ENCODE results near the gene ATP6V0A1. TPM values are rescaled to one million over a fixed set of nuclear protein-coding genes. Genes with fewer than 3 reads are reported as not detected.
A peak's percentile ranks its signal among the peaks of the same experiment; 100 is the strongest.

Gene ATP6V0A1
- total RNA-seq, 2 donors from 2014 or later: 63.2 to 95.6 TPM

DNA sequence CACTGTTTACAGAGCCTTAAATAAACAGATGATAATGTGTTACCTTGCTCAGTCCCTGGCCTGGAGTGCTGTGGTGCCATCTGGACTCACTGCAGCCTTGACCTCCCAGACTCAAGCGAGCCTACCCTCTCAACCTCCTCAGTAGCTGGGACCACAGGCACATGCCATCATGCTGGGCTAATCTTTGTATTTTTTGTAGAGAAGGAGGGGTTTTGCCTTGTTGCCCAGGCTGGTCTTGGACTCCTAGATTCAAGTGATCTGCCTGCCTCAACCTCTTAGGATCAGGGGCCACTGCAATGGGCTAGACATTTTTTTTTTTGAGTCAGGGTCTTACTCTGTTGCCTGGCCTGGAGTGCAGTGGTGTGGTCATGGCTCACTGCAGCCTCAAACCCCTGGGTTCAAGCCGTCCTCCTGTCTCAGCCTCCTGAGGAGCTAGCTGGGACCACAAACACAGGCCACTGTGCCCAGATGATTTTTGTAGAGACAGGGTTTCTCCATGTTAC is 72.3 kb downstream of the ATP6V0A1 start:
- no peak for DNase-seq (ENCODE audit: low spot score)
- H3K9me3 ChIP-seq: no peaks in the 10 kb centered on the region
- peak overlapping the region; percentile 68 to 82 for H3K27ac ChIP-seq
- H3K4me3 ChIP-seq: no peak overlapping the region
- TF ChIP-seq, protein P1, sequence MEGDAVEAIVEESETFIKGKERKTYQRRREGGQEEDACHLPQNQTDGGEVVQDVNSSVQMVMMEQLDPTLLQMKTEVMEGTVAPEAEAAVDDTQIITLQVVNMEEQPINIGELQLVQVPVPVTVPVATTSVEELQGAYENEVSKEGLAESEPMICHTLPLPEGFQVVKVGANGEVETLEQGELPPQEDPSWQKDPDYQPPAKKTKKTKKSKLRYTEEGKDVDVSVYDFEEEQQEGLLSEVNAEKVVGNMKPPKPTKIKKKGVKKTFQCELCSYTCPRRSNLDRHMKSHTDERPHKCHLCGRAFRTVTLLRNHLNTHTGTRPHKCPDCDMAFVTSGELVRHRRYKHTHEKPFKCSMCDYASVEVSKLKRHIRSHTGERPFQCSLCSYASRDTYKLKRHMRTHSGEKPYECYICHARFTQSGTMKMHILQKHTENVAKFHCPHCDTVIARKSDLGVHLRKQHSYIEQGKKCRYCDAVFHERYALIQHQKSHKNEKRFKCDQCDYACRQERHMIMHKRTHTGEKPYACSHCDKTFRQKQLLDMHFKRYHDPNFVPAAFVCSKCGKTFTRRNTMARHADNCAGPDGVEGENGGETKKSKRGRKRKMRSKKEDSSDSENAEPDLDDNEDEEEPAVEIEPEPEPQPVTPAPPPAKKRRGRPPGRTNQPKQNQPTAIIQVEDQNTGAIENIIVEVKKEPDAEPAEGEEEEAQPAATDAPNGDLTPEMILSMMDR (IDR thresholded peaks at IDR 0.05): no peak
- H3K27me3 ChIP-seq (replicated peaks; ENCODE audit: insufficient read depth): no peaks in the 10 kb centered on the region
- peaks cover 9 to 46% of the 10 kb centered on the region in 2 donors for H3K4me1 ChIP-seq (ENCODE audit: control insufficient read depth in 1 of 2, low read depth in 2 of 2)
- no peak for ATAC-seq (ENCODE audit: insufficient number of reproducible peaks, low FRiP score, low read depth)
- H3K36me3 ChIP-seq: no peaks in the 10 kb centered on the region

DNA sequence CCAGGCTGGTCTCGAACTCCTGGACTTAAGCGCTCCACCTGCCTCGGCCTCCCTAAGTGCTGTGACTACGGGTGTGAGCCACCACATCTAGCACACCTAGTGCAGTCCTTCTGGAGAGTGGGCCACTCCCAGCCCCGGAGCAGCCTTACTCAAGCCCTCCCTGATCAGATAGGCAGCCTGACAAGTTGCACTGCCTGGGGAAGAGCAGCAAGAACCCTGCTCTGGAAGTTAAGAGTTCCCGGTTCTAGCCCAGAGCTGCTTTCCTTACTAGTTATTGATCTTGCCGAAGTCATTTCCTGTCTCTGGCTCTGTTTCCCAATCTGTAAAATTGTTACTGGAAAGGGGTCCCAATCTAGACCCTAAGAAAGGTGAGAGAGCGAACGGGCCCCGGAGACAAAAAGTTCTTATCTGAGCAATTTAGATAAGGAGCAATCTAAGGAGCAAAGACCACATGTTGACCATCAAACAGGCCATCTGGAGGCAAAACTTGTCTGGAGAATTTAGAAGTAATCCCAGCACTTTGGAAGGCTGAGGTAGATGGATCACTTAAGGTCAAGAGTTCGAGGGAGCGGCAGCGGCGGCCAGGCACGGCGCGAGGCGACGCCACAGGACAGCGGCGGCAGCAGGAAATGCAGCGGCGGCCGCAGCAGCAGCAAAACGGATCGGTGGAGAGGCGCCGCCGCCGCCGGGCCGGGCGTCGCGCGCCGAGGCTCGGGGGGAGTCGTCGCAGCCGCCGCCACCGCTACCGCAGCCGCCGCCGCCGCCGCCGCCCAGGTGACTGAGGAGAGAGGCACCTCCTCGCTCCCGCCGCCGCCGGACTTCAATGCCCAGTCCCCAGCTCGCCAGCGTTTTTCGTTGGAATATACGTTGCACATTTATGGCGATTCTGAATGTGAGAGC is 73.0 kb downstream of the ATP6V0A1 start:
- Histone ChIP-seq H3K9me3 (no peaks in the 10 kb centered on the region), H3K27ac (peak overlapping the region; percentile 68 to 82), H3K4me3 (peak overlapping the region; percentile 74), H3K4me1 (ENCODE audit: control insufficient read depth in 1 of 2, low read depth in 2 of 2) (peaks cover 9 to 40% of the 10 kb centered on the region in 2 donors), H3K27me3 (replicated peaks; ENCODE audit: insufficient read depth) (no peaks in the 10 kb centered on the region), H3K36me3 (no peaks in the 10 kb centered on the region)
- TF ChIP-seq, protein P1 (IDR thresholded peaks at IDR 0.05): peak; percentile 58
- no peak for DNase-seq (ENCODE audit: low spot score)
- no peak for ATAC-seq (ENCODE audit: insufficient number of reproducible peaks, low FRiP score, low read depth)

DNA sequence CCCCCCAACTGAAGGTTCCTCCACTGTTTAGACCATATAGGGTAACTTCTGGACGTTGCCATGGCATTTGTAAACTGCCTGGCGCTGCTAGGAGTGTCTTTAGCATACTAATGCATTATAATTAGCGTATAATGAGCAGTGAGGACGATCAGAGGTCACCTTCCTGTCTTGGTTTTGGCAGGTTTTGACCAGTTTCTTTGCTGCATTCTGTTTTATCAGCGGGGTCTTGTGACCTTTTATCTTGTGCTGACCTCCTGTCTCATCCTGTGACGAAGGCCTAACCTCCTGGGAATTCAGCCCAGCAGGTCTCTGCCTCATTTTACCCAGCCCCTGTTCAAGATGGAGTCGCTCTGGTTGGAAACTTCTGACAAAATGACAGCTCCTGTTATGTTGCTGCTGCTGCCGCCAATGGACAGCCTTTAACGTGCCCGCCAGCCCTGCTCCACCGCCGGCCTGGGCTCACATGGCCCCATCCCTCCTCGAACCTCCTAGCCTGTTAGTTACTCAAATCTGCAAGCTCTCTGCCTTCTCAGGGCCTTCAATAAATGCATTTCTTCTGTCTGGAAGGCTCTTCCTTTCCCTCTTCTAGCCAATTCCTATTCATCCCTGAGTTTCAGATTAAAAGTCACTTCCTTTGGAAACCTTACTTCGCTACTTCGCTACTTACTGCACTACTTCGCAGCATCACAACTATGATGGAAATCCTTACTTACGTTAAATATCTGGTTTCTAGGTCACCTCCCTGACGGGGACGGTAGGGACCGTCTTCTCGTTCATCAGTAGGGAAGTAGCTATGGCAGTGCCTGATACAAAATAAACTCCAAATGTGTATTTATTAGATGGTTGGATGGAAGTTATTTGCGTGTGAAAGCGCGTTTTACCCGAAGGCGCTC is 76.7 kb downstream of the ATP6V0A1 start:
- TF ChIP-seq, protein P1 (IDR thresholded peaks at IDR 0.05): no peak
- Histone ChIP-seq H3K9me3 (no peaks in the 10 kb centered on the region), H3K27me3 (replicated peaks; ENCODE audit: insufficient read depth) (no peaks in the 10 kb centered on the region), H3K27ac (peak overlapping the region; percentile 82 to 92), H3K36me3 (peaks cover 18% of the 10 kb centered on the region), H3K4me3 (peak overlapping the region; percentile 83), H3K4me1 (ENCODE audit: control insufficient read depth in 1 of 2, low read depth in 2 of 2) (peaks cover 12 to 34% of the 10 kb centered on the region in 2 donors)
- ATAC-seq (ENCODE audit: insufficient number of reproducible peaks, low FRiP score, low read depth) (peak; percentile 16), DNase-seq (ENCODE audit: low spot score) (no peak)

DNA sequence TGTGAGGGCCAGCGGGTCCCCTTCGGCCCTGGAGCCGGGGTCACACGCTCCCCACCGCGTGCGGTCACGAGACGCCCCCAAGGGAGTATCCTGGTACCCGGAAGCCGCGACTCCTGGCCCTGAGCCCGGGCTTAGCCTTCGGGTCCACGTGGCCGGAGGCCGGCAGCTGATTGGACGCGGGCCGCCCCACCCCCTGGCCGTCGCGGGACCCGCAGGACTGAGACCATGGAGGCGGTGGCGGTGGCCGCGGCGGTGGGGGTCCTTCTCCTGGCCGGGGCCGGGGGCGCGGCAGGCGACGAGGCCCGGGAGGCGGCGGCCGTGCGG is 77.3 kb downstream of the ATP6V0A1 start, which contains the start of gene NAGLU:
TSS of gene NAGLU (plus strand) at position 194 of the 324 bp plus-strand sequence. CDS start at position 226, 32 bp downstream.
- TF ChIP-seq, protein P1 (IDR thresholded peaks at IDR 0.05): no peak
- Histone ChIP-seq H3K4me1 (ENCODE audit: control insufficient read depth in 1 of 2, low read depth in 2 of 2) (peaks cover 11 to 28% of the 10 kb centered on the region in 2 donors), H3K9me3 (no peaks in the 10 kb centered on the region), H3K27ac (peak within 1 kb of the TSS; percentile 82 to 92), H3K4me3 (peak within 1 kb of the TSS; percentile 83), H3K27me3 (replicated peaks; ENCODE audit: insufficient read depth) (no peaks in the 10 kb centered on the region), H3K36me3 (peaks cover 18% of the 10 kb centered on the region)
- peak; percentile 85 for DNase-seq (ENCODE audit: low spot score)
- ATAC-seq (ENCODE audit: insufficient number of reproducible peaks, low FRiP score, low read depth): peak; percentile 79

All from thoracic aorta (tissue), 2 donors.